ENCODE results near the gene SVBP.

SVBP gene

DNA sequence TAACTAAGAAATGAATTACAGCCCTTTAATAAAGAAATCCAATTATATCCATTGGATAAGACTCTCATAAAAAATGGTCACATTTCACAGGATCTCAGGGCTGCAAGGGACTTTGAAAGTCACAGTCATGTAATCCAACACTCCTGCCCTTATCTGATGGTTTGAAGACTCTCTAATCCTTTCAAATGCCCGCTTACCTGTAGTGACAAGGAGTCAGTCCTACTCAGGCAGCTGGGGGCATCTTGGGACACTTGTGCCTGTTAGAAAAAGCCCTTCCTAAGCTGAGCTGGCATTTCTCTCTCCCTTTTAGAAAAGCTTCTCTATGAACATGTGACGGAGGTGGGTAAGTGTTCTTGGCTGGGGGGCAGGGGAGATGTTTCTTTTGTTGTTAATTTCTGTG, 18.2 kb upstream of the SVBP start:
- H3K4me3 ChIP-seq (IDR thresholded peaks at IDR 0.05; ENCODE audit: insufficient read depth, low read depth, low read length), result no peak overlapping the region
- no peaks in the 10 kb centered on the region for H3K4me1 ChIP-seq (ENCODE audit: low read depth, poor library complexity, severe bottlenecking)
- no peak overlapping the region for H3K27ac ChIP-seq
- no peak overlapping the region for H2AFZ ChIP-seq (ENCODE audit: low read depth)
- H3K36me3 ChIP-seq (ENCODE audit: insufficient read depth), result no peaks in the 10 kb centered on the region
- H3K4me2 ChIP-seq, result no peak overlapping the region
- no peaks in the 10 kb centered on the region for H3K79me2 ChIP-seq (ENCODE audit: insufficient read depth, low read depth)
- H3K27me3 ChIP-seq (ENCODE audit: insufficient read depth, low read depth), result no peaks in the 10 kb centered on the region
- TF ChIP-seq CTCF (conservative IDR thresholded peaks at IDR 0.05; ENCODE audit: low read depth, low read length), result no peak
- no peak overlapping the region for H3K9ac ChIP-seq
- H4K20me1 ChIP-seq (ENCODE audit: insufficient read depth), result no peaks in the 10 kb centered on the region

GRCh38 chr1:42834803-42835202, 17.6 kb upstream of the SVBP start:
- Histone ChIP-seq H3K36me3 (ENCODE audit: insufficient read depth) (no peaks in the 10 kb centered on the region), H3K4me2 (no peak overlapping the region), H3K27ac (no peak overlapping the region), H2AFZ (ENCODE audit: low read depth) (no peak overlapping the region), H3K79me2 (ENCODE audit: insufficient read depth, low read depth) (no peaks in the 10 kb centered on the region), H3K27me3 (ENCODE audit: insufficient read depth, low read depth) (no peaks in the 10 kb centered on the region), H3K9ac (no peak overlapping the region), H3K4me3 (IDR thresholded peaks at IDR 0.05; ENCODE audit: insufficient read depth, low read depth, low read length) (no peak overlapping the region), H4K20me1 (ENCODE audit: insufficient read depth) (no peaks in the 10 kb centered on the region), H3K4me1 (ENCODE audit: low read depth, poor library complexity, severe bottlenecking) (no peaks in the 10 kb centered on the region)
- TF ChIP-seq CTCF (conservative IDR thresholded peaks at IDR 0.05; ENCODE audit: low read depth, low read length), result no peak

- Histone ChIP-seq H3K27ac (no peak overlapping the region), H4K20me1 (ENCODE audit: insufficient read depth) (no peaks in the 10 kb centered on the region), H3K4me1 (ENCODE audit: low read depth, poor library complexity, severe bottlenecking) (no peaks in the 10 kb centered on the region), H3K79me2 (ENCODE audit: insufficient read depth, low read depth) (no peaks in the 10 kb centered on the region), H3K4me3 (IDR thresholded peaks at IDR 0.05; ENCODE audit: insufficient read depth, low read depth, low read length) (no peak overlapping the region), H2AFZ (ENCODE audit: low read depth) (no peak overlapping the region), H3K4me2 (no peak overlapping the region), H3K9ac (no peak overlapping the region), H3K27me3 (ENCODE audit: insufficient read depth, low read depth) (no peaks in the 10 kb centered on the region), H3K36me3 (ENCODE audit: insufficient read depth) (no peaks in the 10 kb centered on the region)
- no peak for TF ChIP-seq CTCF (conservative IDR thresholded peaks at IDR 0.05; ENCODE audit: low read depth, low read length)
Observed at GRCh38 chr1:42833981-42834380, 16.8 kb upstream of the SVBP start.

DNA sequence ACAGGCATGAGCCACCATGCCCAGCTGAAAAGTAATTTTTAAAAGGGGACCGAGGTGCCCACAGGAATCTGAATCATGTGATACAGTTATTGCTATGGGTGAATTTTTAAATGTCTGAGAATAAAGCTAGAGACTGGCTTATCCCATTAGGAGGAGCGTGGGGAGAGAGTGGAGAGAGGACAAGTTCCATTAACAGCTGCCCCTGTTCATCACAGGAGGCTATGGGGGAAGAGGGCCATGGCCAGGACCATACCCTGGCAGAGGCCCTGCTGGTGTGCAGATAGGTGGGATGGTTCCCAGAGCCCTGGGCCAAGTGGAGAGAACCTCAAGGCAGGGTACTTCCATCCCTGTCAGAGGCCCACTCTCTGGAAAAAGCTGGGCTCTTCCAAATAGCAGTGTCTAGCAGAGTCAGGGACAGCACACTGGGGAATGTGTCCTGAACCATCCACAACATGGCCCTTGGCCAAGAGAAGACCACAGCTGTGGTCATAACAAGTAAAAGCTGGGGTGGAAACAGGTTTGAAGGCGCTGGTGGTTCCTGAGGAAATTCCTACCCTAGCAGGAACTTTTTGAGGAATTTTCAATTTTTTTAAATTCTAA, 15.5 kb upstream of the SVBP start:
- no peak for TF ChIP-seq CTCF (conservative IDR thresholded peaks at IDR 0.05; ENCODE audit: low read depth, low read length)
- H2AFZ ChIP-seq (ENCODE audit: low read depth), result no peak overlapping the region
- no peaks in the 10 kb centered on the region for H3K27me3 ChIP-seq (ENCODE audit: insufficient read depth, low read depth)

More for the DNA sequence above, 15.5 kb upstream of the SVBP start:
- H3K4me1 ChIP-seq (ENCODE audit: low read depth, poor library complexity, severe bottlenecking), result no peaks in the 10 kb centered on the region
- H3K4me2 ChIP-seq, result no peak overlapping the region
- no peak overlapping the region for H3K27ac ChIP-seq
- H3K79me2 ChIP-seq (ENCODE audit: insufficient read depth, low read depth), result no peaks in the 10 kb centered on the region
- H3K9ac ChIP-seq, result no peak overlapping the region
- no peak overlapping the region for H3K4me3 ChIP-seq (IDR thresholded peaks at IDR 0.05; ENCODE audit: insufficient read depth, low read depth, low read length)
- no peaks in the 10 kb centered on the region for H4K20me1 ChIP-seq (ENCODE audit: insufficient read depth)
- no peaks in the 10 kb centered on the region for H3K36me3 ChIP-seq (ENCODE audit: insufficient read depth)

Measured in KMS-11 (cell line).